Lower leg skin (tissue), 3 donors: ENCODE results near the gene GPR3.

Experiments used
- CTCF ChIP-seq, 3 donors: fragments of 450-650 bp; IDR thresholded peaks; one replicate each; pipeline ENCODE4 v1.5.1; 2016; ENCODE audit warnings: antibody characterized with exemption in 3 of 3, mild to moderate bottlenecking in 3 of 3, moderate library complexity in 2 of 3
- POLR2A ChIP-seq, 2 donors: fragments of 450-650 bp; IDR thresholded peaks; one replicate each; pipeline ENCODE4 v1.6.1; 2016 to 2017; ENCODE audit warnings: antibody characterized with exemption in 2 of 2, mild to moderate bottlenecking in 1 of 2, moderate library complexity in 1 of 2

DNA sequence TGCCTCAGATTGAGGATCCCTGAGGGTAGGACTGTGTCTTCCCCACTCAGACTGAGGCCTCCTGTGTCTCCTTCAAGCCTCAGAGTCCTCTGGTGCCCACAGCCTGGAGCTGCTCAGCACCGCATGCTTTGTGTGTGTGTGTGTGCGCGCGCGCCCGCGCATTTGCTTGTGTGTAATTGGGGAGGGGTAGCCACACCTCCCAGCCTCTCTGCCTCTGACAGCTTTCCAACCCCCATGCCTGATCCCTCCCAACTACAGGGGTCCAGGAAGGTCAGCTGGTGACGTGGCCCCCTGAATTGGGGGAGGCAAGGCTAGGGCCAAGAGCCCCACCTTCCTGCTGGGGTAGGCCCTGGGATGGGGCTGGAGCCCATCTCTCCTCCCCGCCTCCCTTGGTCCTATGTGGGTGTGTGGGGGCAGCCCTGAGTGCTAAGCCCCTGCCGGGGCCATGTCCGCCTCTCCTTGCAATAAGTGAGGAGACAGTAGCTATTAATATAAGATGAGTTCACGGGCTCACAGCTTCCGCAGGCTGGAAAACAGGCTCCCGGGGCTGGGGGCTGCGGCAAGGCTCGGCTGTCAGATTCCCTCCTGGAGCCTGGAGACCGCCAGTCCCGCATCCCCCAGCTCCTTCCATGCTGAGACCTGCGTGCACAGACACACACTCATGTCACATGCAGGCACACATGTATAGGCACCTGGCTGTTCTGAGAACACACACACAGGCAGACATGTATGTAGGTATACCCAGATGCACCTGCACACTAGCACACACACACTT is 7.0 kb downstream of the GPR3 start:
- TF ChIP-seq POLR2A (IDR thresholded peaks at IDR 0.05) = no peak
- TF ChIP-seq CTCF (IDR thresholded peaks at IDR 0.05) = no peak
